Urothelium cell line (cell line): ENCODE data around the gene PAQR6.

Experiments
- DNase-seq: peaks from one replicate; pipeline ENCODE4 v3.0.0; 2011; ENCODE audit warnings: low spot score, mixed read lengths
- FAIRE-seq: peaks from 2 replicates; lab custom pipeline; 2011; peaks lifted over from hg19 to GRCh38; lab: Jason Lieb, UNC

The PAQR6 gene

GRCh38 chr1:156200044-156200443 lies 47.8 kb downstream of the PAQR6 start:
- FAIRE-seq = no peak
- DNase-seq = no peak

- DNase-seq (no peak), FAIRE-seq (no peak)
Observed at GRCh38 chr1:156198831-156199349, 49.0 kb downstream of the PAQR6 start.

GRCh38 chr1:156196445-156196844 lies 51.4 kb downstream of the PAQR6 start:
- no peak for FAIRE-seq

GRCh38 chr1:156195853-156196252 lies 52.0 kb downstream of the PAQR6 start:
- DNase-seq (no peak), FAIRE-seq (no peak)

More at GRCh38 chr1:156196445-156196844, 51.4 kb downstream of the PAQR6 start:
- no peak for DNase-seq

GRCh38 chr1:156194300-156194652 lies 53.6 kb downstream of the PAQR6 start:
- no peak for FAIRE-seq
- DNase-seq = no peak

GRCh38 chr1:156193488-156194299 lies 54.2 kb downstream of the PAQR6 start, which contains the start of gene SLC25A44:
Gene SLC25A44, plus strand, starts transcription at chr1:156194104. Its CDS starts 5,744 bp downstream, at chr1:156199848.
- FAIRE-seq = no peak

More at GRCh38 chr1:156193488-156194299, 54.2 kb downstream of the PAQR6 start, which contains the start of gene SLC25A44:
- DNase-seq = peak; percentile 96
